PC-3 (cell line): ENCODE measurements around the gene PSD. TPM values are rescaled to one million over a fixed set of nuclear protein-coding genes. Genes with fewer than 3 reads are reported as not detected.

Experiments used
- ATAC-seq: fragments of 200-7000 bp; cut with Tn5 transposase; 2 replicates; pipeline ENCODE4 v1.9.1; 2020; ENCODE audit warnings: mild to moderate bottlenecking, moderate library complexity
- BruUV-seq: library from RNA; stranded (reverse); fragments of 400-500 nt; replicated peaks from 2 replicates; lab custom pipeline; 2021; lab: Mats Ljungman, UMichigan
- CTCF ChIA-PET: fragments of 300-600 bp; sonication (Branson Sonifier 250); formaldehyde crosslinking; loops from one replicate; lab custom pipeline; 2022; ENCODE audit warnings: antibody characterized with exemption; lab: Charles Lee
- POLR2A ChIA-PET: fragments of 300-600 bp; sonication (Branson Sonifier 250); formaldehyde crosslinking; loops from one replicate; lab custom pipeline; 2022; ENCODE audit warnings: antibody characterized with exemption; ENCODE audit not compliant: unreplicated experiment; lab: Charles Lee
- DNase-seq: peaks from one replicate; pipeline ENCODE4 v3.0.0-alpha.2; 2015
- H2AFZ ChIP-seq: fragments of 300-600 bp; sonication (generic); 2 replicates; pipeline ENCODE4 v1.6.0; 2016; ENCODE audit warnings: antibody characterized with exemption, low read length
- H3F3A ChIP-seq: fragments of 300-600 bp; sonication (generic); one replicate; pipeline ENCODE4 v1.6.0; 2017; ENCODE audit warnings: antibody characterized with exemption, low read length, control low read depth, mild to moderate bottlenecking; ENCODE audit not compliant: unreplicated experiment
- H3K27ac ChIP-seq: fragments of 300-600 bp; sonication (generic); 2 replicates; pipeline ENCODE4 v1.5.1; 2016; ENCODE audit warnings: mild to moderate bottlenecking, low read length
- H3K27me3 ChIP-seq: fragments of 300-600 bp; sonication (generic); 2 replicates; pipeline ENCODE4 v1.6.1; 2016; ENCODE audit warnings: low read length, mixed read lengths
- H3K36me3 ChIP-seq: fragments of 300-600 bp; sonication (generic); 2 replicates; pipeline ENCODE4 v1.6.1; 2016; ENCODE audit warnings: low read depth, mixed run types, low read length, mixed read lengths
- H3K4me1 ChIP-seq: fragments of 300-600 bp; sonication (generic); 2 replicates; pipeline ENCODE4 v1.5.1; 2016; ENCODE audit warnings: low read length; ENCODE audit not compliant: insufficient read depth
- H3K4me2 ChIP-seq: fragments of 300-600 bp; sonication (generic); 2 replicates; pipeline ENCODE4 v1.6.0; 2016; ENCODE audit warnings: low read length
- H3K4me3 ChIP-seq: fragments of 300-600 bp; sonication (generic); 2 replicates; pipeline ENCODE4 v1.5.1; 2016; ENCODE audit warnings: mild to moderate bottlenecking, low read length, mixed read lengths
- H3K79me2 ChIP-seq: fragments of 300-600 bp; sonication (generic); 2 replicates; pipeline ENCODE4 v1.6.1; 2017; ENCODE audit warnings: low read length, mixed read lengths
- H3K9ac ChIP-seq: fragments of 300-600 bp; sonication (generic); 2 replicates; pipeline ENCODE4 v1.6.0; 2016; ENCODE audit warnings: mild to moderate bottlenecking, low read length
- H3K9me2 ChIP-seq: fragments of 300-600 bp; sonication (generic); replicated peaks from 2 replicates; pipeline ENCODE4 v1.6.1; 2016; ENCODE audit warnings: mixed run types, low read length, mixed read lengths
- H3K9me3 ChIP-seq: fragments of 300-600 bp; sonication (generic); 2 replicates; pipeline ENCODE4 v1.6.1; 2016; ENCODE audit warnings: low read length, mixed read lengths
- H4K20me1 ChIP-seq: fragments of 300-600 bp; sonication (generic); 2 replicates; pipeline ENCODE4 v1.6.1; 2016; ENCODE audit warnings: low read length, mixed read lengths
- CTCF ChIP-seq: fragments of 300-600 bp; sonication (generic); conservative IDR thresholded peaks from 2 replicates; pipeline ENCODE4 v1.5.1; 2017; ENCODE audit warnings: antibody characterized with exemption, low read depth, mild to moderate bottlenecking, low read length
- EZH2 ChIP-seq: fragments of 300-600 bp; sonication (generic); IDR thresholded peaks from one replicate; pipeline ENCODE4 v1.6.1; 2017; ENCODE audit warnings: antibody characterized with exemption, mild to moderate bottlenecking, low read length; ENCODE audit not compliant: unreplicated experiment
- EZH2phosphoT487 ChIP-seq: fragments of 300-600 bp; sonication (generic); IDR thresholded peaks from 2 replicates; pipeline ENCODE4 v1.6.1; 2018; ENCODE audit warnings: mild to moderate bottlenecking, antibody characterized with exemption, low read length, borderline replicate concordance
- intact Hi-C: fragments of 100-400 bp; cut with micrococcal nuclease; formaldehyde crosslinking; loops from 2 replicates; pipeline ENCODE4 v1.9.0; 2023
- total RNA-seq: library from RNA; depleted of rRNA; stranded (reverse); fragments of >200 nt; gene quantifications from 2 replicates; pipeline ENCODE4 v1.2.3, GENCODE V29; 2014

Gene PSD
- total RNA-seq, 1 experiment from 2014 or later: 0.22 TPM

DNA sequence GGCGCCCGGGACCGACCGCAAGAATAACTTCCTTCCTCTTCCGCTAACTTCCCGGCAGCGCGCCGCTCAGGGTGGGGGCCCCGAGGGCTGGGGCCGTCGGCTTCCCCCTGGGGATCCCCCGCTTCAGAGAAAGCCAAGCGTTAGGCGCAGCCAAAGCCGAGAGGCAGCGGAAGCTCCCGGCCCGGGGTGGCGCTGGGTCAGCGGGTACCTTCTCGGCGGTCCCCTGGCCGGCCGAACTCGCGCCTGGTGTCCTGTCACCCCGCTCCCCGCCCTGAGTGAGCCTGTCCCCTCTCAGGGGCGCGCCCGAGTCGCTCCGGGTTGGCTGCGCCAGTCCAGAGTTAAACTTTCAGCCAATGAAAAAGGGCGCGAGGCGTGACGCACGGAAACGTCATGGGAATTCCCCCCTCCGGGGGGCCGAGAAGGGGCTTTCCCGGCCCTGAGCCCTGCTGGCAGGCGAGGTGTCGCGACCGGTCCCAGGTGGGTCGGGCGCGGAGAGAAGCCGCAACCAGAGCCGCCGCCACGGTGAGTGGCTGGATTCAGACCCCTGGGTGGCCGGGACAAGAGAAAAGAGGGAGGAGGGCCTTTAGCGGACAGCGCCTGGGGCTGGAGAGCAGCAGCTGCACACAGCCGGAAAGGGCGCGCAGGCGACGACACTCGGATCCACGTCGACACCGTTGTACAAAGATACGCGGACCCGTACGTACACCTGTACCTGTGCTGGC, 24.3 kb downstream of the PSD start:
- Histone ChIP-seq H3K27ac (peak overlapping the region; percentile 87), H3K9me2 (no peaks in the 10 kb centered on the region), H4K20me1 (no peaks in the 10 kb centered on the region), H3K4me1 (peaks cover 12% of the 10 kb centered on the region; the same call in 1 of the 2 replicates), H3K4me2 (peak overlapping the region; percentile 99), H3K4me3 (peak overlapping the region; percentile 79), H3K9ac (peak overlapping the region; percentile 90), H3K9me3 (no peaks in the 10 kb centered on the region), H2AFZ (peak overlapping the region; percentile 65), H3K36me3 (no peaks in the 10 kb centered on the region), H3F3A (no peaks in the 10 kb centered on the region), H3K27me3 (no peaks in the 10 kb centered on the region), H3K79me2 (peaks cover 15% of the 10 kb centered on the region)
- no TSS peak for BruUV-seq
- ChIA-PET CTCF (interaction anchor here (0.6 to 1.0 kb wide), 4 partner anchors 9 to 93 kb away, joined by 3 to 5 read pairs (median 4); partner anchors contain the start of gene C10orf95), POLR2A (interaction anchor here (0.6 to 1.1 kb wide), 3 partner anchors 9 to 340 kb away, joined by 3 to 10 read pairs (median 6); partner anchors contain the start of gene ACTR1A)
- ATAC-seq: peak; percentile 83
- peak; percentile 87 for DNase-seq
- intact Hi-C loops: loop anchor here (2.0 kb wide), 1 partner anchor 85 kb away; no protein-coding TSS in a partner anchor
- TF ChIP-seq CTCF: peak; percentile 7; the same call in 1 of the 2 replicates
- TF ChIP-seq EZH2: no peak
- no peak for TF ChIP-seq EZH2phosphoT487

DNA sequence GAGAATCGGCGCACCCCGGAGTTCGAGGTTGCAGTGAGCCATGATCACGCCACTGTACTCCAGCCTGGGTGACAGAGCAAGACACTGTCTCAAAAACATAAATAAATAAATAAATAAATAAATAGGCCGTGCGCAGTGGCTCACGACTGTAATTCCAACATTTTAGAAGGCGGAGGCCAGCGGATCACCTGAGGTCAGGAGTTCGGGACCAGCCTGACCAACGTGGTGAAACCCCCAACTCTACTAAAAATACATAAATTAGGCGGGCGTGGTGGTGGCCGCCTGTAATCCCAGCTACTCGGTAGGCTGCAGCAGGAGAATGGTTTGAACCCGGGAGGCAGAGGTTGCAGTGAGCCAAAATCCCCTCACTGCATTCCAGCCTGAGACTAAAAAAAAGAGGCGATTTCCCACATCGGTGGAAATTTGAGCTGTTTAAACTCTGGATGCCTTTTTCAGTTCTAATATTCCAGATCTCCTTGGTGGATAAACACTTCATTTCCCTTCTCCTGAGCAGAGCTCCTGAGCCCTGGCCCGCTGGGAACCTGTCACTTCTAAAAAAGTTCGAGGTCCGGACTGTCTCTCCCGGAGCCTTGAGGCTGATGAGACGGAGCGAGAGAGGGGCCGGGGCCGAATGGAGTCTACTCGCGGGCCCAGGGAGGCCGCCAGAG, 25.0 kb downstream of the PSD start:
- H3F3A ChIP-seq: no peaks in the 10 kb centered on the region
- H3K4me1 ChIP-seq: peaks cover 12% of the 10 kb centered on the region; the same call in 1 of the 2 replicates
- H2AFZ ChIP-seq: peak overlapping the region; percentile 65
- ChIA-PET POLR2A (no interaction called here), CTCF (interaction anchor here (0.6 to 1.0 kb wide), 3 partner anchors 8 to 94 kb away, joined by 3 to 4 read pairs (median 3); partner anchors contain the start of gene C10orf95)
- H3K9me2 ChIP-seq: no peaks in the 10 kb centered on the region
- H4K20me1 ChIP-seq: no peaks in the 10 kb centered on the region
- intact Hi-C loops: loop anchor here (2.0 kb wide), 1 partner anchor 85 kb away; no protein-coding TSS in a partner anchor
- peak overlapping the region; percentile 90 for H3K9ac ChIP-seq
- H3K79me2 ChIP-seq: peaks cover 15% of the 10 kb centered on the region
- H3K27ac ChIP-seq: peak overlapping the region; percentile 87
- no peaks in the 10 kb centered on the region for H3K27me3 ChIP-seq
- BruUV-seq: TSS peak; percentile 75
- peak overlapping the region; percentile 99 for H3K4me2 ChIP-seq
- H3K4me3 ChIP-seq: peak overlapping the region; percentile 79
- no peaks in the 10 kb centered on the region for H3K9me3 ChIP-seq
- ATAC-seq: peak; percentile 68
- TF ChIP-seq EZH2: no peak
- peak; percentile 74 for TF ChIP-seq CTCF
- DNase-seq: no peak
- no peaks in the 10 kb centered on the region for H3K36me3 ChIP-seq
